HTR-8/SVneo (cell line): ENCODE data around the gene AFF1.
A peak's percentile ranks its signal among the peaks of the same experiment; 100 is the strongest.

Experiments
- DNase-seq: peaks from one replicate; pipeline ENCODE4 v3.0.0; 2011; ENCODE audit warnings: low spot score, mixed read lengths; ENCODE audit not compliant: insufficient read length
- FAIRE-seq: peaks from 2 replicates; lab custom pipeline; 2011; peaks lifted over from hg19 to GRCh38; lab: Jason Lieb, UNC

AFF1 gene

GRCh38 chr4:87100168-87100567 is 165.4 kb downstream of the AFF1 start:
- DNase-seq (no peak), FAIRE-seq (no peak)

- no peak for DNase-seq
- FAIRE-seq, result no peak
Observed at GRCh38 chr4:87101543-87102199, 166.9 kb downstream of the AFF1 start.

- DNase-seq (no peak), FAIRE-seq (no peak)
Observed at GRCh38 chr4:87103086-87103485, 168.3 kb downstream of the AFF1 start.

- DNase-seq (peak; percentile 7), FAIRE-seq (no peak)
Observed at GRCh38 chr4:87103691-87104187, 168.9 kb downstream of the AFF1 start.

- no peak for FAIRE-seq
- DNase-seq, result no peak
Observed at GRCh38 chr4:87105101-87105845, 170.5 kb downstream of the AFF1 start.

- FAIRE-seq (no peak), DNase-seq (peak; percentile 63)
Observed at GRCh38 chr4:87108142-87108546, 173.3 kb downstream of the AFF1 start.

- DNase-seq, result no peak
- FAIRE-seq, result no peak
Observed at GRCh38 chr4:87109121-87109520, 174.3 kb downstream of the AFF1 start.

- no peak for DNase-seq
- FAIRE-seq, result no peak
Observed at GRCh38 chr4:87109945-87110344, 175.1 kb downstream of the AFF1 start.

GRCh38 chr4:87112063-87112462 is 177.3 kb downstream of the AFF1 start:
- no peak for FAIRE-seq
- no peak for DNase-seq

- no peak for DNase-seq
- FAIRE-seq, result no peak
Observed at GRCh38 chr4:87114245-87115062, 179.6 kb downstream of the AFF1 start.

GRCh38 chr4:87116231-87116630 is 181.4 kb downstream of the AFF1 start:
- FAIRE-seq (no peak), DNase-seq (no peak)

GRCh38 chr4:87117051-87117731 is 182.4 kb downstream of the AFF1 start:
- DNase-seq (no peak), FAIRE-seq (no peak)

- DNase-seq (no peak), FAIRE-seq (no peak)
Observed at GRCh38 chr4:87117732-87118075, 182.9 kb downstream of the AFF1 start.

GRCh38 chr4:87118421-87118820 is 183.6 kb downstream of the AFF1 start:
- FAIRE-seq (no peak), DNase-seq (no peak)

GRCh38 chr4:87118826-87119225 is 184.0 kb downstream of the AFF1 start:
- FAIRE-seq (no peak), DNase-seq (peak; percentile 54)

- FAIRE-seq, result no peak
Observed at GRCh38 chr4:87120010-87120409, 185.2 kb downstream of the AFF1 start.

GRCh38 chr4:87120411-87121162 is 185.8 kb downstream of the AFF1 start:
- DNase-seq (no peak), FAIRE-seq (no peak)

More at GRCh38 chr4:87120010-87120409, 185.2 kb downstream of the AFF1 start:
- DNase-seq, result no peak

- no peak for FAIRE-seq
Observed at GRCh38 chr4:87121341-87122065, 186.7 kb downstream of the AFF1 start.

GRCh38 chr4:87122252-87122651 is 187.4 kb downstream of the AFF1 start:
- no peak for FAIRE-seq
- DNase-seq, result no peak

More at GRCh38 chr4:87121341-87122065, 186.7 kb downstream of the AFF1 start:
- DNase-seq, result no peak
